GM20000 (cell line): ENCODE measurements around the gene GPR55.
"Not testable (repeated sequence)": the region's sequence is repeated elsewhere in the genome, so short reads cannot be mapped to it uniquely, and the experiment has no call there.

ENCODE experiments used
- DNase-seq: peaks from one replicate; pipeline ENCODE4 v3.0.0; 2012; ENCODE audit warnings: low spot score
- CTCF ChIP-seq: IDR thresholded peaks from 2 replicates; pipeline ENCODE4 v1.5.1; 2012; ENCODE audit warnings: mild to moderate bottlenecking, control low read depth; ENCODE audit errors: extremely low read depth, missing control alignments

The GPR55 gene

GRCh38 chr2:230924470-230925341 is at the start of gene GPR55:
TSS of gene GPR55 (minus strand) at chr2:230925242. CDS start at chr2:230910962, 14,280 bp downstream.
- DNase-seq = peak; percentile 74
- TF ChIP-seq CTCF = peak; percentile 85

- peak; percentile 85 for DNase-seq
- no peak for TF ChIP-seq CTCF
Observed at GRCh38 chr2:230974096-230974913, 49.3 kb upstream of the GPR55 start.

- DNase-seq = no peak
- TF ChIP-seq CTCF = no peak
Observed at GRCh38 chr2:230972046-230972445, 47.0 kb upstream of the GPR55 start.

GRCh38 chr2:230969659-230970015 is 44.6 kb upstream of the GPR55 start:
- no peak for DNase-seq
- no peak for TF ChIP-seq CTCF

- TF ChIP-seq CTCF = no peak
- no peak for DNase-seq
Observed at GRCh38 chr2:230968921-230969658, 44.0 kb upstream of the GPR55 start.

- DNase-seq = not testable (repeated sequence)
Observed at GRCh38 chr2:230968314-230968713, 43.3 kb upstream of the GPR55 start.

- no peak for DNase-seq
- TF ChIP-seq CTCF = no peak
Observed at GRCh38 chr2:230967113-230967512, 42.1 kb upstream of the GPR55 start.
